Dermis lymphatic vessel endothelial cell (primary cell): Measurements from ENCODE around the gene NPIPA2. TPM values are rescaled to one million over a fixed set of nuclear protein-coding genes. Genes with fewer than 3 reads are reported as not detected.

ENCODE experiments used
- total RNA-seq: library from RNA; depleted of rRNA; stranded (reverse); fragments of >200 nt; gene quantifications from 2 replicates; pipeline ENCODE4 v1.2.1, GENCODE V29; 2014

NPIPA2 gene
- total RNA-seq: 0.11 and 0.34 TPM in 2 replicates

GRCh38 chr16:14742273-14743128, at the start of gene NPIPA2:
NPIPA2 (plus strand) TSS chr16:14742533; CDS start chr16:14748066, 5,533 bp downstream.

DNA sequence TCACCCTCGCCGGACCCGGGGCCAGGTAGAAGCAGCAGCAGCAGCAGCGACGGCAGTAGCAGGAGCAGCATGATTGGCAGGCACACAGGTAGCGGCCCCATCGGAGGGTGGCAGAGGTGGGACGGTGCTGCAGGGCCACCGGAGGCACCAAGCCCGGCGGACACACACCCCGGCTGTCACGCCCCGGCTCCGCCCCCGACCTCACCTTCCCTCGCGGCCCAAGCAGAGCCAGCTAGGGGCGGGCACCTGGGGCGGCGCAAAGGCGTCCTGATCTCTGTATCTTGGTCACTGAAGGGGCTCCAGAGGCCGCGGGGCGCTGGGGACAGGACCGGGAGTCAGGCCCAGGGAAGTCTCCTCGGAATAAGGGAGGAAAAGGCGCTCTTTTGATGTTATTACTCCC, 48.2 kb upstream of the NPIPA2 start, which contains the start of gene PLA2G10:
TSS of gene PLA2G10 (minus strand) at position 180 of the 400 bp plus-strand sequence. CDS start at position 101, 79 bp downstream.

GRCh38 chr16:14703156-14704011, 38.9 kb upstream of the NPIPA2 start, which contains the start of gene NPIPA3:
NPIPA3 (plus strand) TSS chr16:14703411; CDS start chr16:14708944, 5,533 bp downstream.

Other genes with a start within 250 kb of the NPIPA2 start
- 19.1 and 19.3 TPM in 2 replicates for gene PARN, start 112.3 kb upstream of the NPIPA2 start, total RNA-seq
- gene BFAR, start 109.6 kb upstream of the NPIPA2 start, total RNA-seq: 72.3 and 81.8 TPM in 2 replicates
- gene PLA2G10, start 48.2 kb upstream of the NPIPA2 start, total RNA-seq: not detected in 2 replicates
- gene NPIPA3, start 39.1 kb upstream of the NPIPA2 start, total RNA-seq: 0.11 and 0.52 TPM in 2 replicates
- gene NOMO1, start 91.2 kb downstream of the NPIPA2 start, total RNA-seq: 70.0 and 111 TPM in 2 replicates
- gene NPIPA1, start 194.9 kb downstream of the NPIPA2 start, total RNA-seq: 21.3 and 22.6 TPM in 2 replicates
- 134 and 135 TPM in 2 replicates for gene PDXDC1, start 232.5 kb downstream of the NPIPA2 start, total RNA-seq